Measurements from ENCODE around the gene RIN3.

GRCh38 chr14:92525322-92526095 is 11.9 kb downstream of the RIN3 start:
- TF ChIP-seq CTCF (IDR thresholded peaks at IDR 0.05) (no peak), EZH2phosphoT487 (IDR thresholded peaks at IDR 0.05) (no peak)

Measured in neural progenitor cell (in vitro differentiated cells).